SIG-M5 treated with dmso at 0.1 percent for 504 hours (cell line): ENCODE measurements around the gene SLC25A26.

ENCODE experiments used
- DNase-seq: peaks from one replicate; lab custom pipeline; 2025; ENCODE audit not compliant: unreplicated experiment; lab: John Stamatoyannopoulos, UW

The SLC25A26 gene

DNA sequence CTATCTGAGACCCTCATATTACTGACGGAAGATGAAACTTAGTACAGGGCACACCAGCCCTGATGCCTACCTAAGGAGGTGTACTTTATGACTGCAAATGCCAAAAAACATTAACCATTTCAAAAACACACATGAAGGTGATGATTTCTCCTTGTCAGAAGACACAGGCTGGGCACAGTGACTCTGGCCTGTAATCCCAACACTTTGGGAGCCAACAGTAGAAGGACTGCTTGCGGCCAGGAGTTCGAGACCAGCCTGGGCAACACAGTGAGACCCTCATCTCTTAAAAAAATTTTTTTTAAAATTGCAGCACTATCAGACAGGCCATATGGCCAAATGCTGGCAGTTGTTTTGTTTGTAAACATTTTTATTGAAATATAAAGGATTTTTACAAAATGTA, 206.6 kb downstream of the SLC25A26 start:
- DNase-seq = no peak

DNA sequence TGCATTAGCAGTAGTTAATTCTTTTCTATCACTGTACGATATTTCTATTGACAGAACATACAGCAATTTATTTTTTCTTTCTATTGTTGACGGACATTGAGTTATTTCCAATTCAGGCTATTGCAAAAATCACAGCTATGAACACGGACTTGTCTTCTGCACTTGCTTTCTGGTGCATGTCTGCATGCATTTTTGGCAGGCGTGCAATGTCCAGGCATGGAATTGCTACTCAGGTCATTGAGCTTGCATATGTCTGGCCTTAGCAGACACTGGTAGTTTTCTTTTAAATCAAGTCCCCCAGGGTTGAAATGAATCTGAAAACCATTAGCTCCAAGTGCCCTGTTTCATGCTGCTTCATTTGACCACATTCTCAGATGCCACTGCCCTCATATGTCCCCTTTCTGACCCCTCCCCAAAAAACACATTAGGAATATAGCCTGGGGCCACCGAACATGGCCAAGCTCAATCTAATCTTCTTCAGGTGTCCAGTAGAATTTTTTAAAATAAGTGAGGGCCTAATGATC, 207.2 kb downstream of the SLC25A26 start:
- DNase-seq = no peak
